Right lobe of liver (tissue), 4 donors: ENCODE results near the gene STBD1.

ENCODE experiments used
- POLR2A ChIP-seq: fragments of 450-650 bp; IDR thresholded peaks from one replicate; pipeline ENCODE4 v1.6.1; 2017; ENCODE audit warnings: antibody characterized with exemption, mild to moderate bottlenecking
- TF ChIP-seq, protein P1 (sequence below), 4 donors: fragments of 200-600 bp in 3 of 4; fragments of 450-650 bp in 1 of 4; IDR thresholded peaks; one replicate each; pipeline versions ENCODE4 v1.5.1 to v1.8.0; 2016 to 2022; ENCODE audit warnings: antibody characterized with exemption in 4 of 4, mild to moderate bottlenecking in 2 of 4
- donor health status: DM: no; HTN: no; CAD: no.
- donor health status: DM: no; HTN: no; CAD: no.
- donor health status: DM: no; HTN: yes; CAD: no.

DNA sequence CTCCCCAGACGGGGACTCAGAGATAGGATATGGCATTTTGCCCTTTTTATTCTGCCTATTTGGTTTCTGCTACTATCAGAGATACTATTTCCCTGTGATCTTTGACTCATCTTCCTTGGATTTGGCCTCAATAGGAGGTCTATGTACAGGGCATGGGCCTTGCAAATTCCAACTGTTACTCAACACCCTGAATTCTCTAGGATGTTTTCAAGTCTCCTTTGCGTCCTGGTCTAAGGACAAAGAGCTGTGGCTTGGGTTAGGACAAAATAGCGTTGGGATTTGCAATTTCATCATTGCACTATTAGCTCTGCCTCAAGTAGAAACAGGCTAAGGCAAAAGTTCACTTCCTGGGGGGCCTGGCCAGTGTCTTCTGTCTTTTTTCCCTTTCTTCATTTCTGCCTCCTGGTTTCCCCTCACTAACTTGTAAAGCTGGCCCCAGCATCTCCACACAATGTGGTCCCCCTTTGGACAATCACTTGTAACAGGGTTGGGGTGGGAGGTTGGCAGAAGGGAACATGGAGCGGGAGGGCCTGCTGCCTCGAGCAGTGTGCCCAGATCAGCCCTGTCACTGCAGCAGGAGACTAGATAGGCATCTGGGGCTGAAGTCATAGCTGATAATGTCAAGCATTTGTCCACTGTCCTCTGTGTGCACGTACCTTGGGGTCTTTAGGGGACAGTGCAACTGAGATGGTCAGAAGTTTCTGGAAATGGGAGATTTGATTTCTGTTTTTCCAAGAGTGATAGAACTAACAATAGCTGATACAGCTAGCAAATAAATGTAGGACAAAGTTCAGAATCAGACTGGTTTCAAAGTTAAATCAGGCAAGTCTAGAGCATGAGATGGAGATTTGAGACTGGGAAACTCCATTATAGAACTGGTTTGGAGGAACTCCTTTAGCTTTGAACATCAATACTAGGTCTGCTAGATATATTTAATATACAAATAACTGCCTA lies 25.8 kb upstream of the STBD1 start:
- TF ChIP-seq, protein P1, sequence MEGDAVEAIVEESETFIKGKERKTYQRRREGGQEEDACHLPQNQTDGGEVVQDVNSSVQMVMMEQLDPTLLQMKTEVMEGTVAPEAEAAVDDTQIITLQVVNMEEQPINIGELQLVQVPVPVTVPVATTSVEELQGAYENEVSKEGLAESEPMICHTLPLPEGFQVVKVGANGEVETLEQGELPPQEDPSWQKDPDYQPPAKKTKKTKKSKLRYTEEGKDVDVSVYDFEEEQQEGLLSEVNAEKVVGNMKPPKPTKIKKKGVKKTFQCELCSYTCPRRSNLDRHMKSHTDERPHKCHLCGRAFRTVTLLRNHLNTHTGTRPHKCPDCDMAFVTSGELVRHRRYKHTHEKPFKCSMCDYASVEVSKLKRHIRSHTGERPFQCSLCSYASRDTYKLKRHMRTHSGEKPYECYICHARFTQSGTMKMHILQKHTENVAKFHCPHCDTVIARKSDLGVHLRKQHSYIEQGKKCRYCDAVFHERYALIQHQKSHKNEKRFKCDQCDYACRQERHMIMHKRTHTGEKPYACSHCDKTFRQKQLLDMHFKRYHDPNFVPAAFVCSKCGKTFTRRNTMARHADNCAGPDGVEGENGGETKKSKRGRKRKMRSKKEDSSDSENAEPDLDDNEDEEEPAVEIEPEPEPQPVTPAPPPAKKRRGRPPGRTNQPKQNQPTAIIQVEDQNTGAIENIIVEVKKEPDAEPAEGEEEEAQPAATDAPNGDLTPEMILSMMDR (IDR thresholded peaks at IDR 0.05): no peak
- TF ChIP-seq POLR2A: no peak
